Measurements from ENCODE around the gene SMPD2. TPM values are rescaled to one million over a fixed set of nuclear protein-coding genes. Genes with fewer than 3 reads are reported as not detected.

SMPD2 gene
- total and polyA plus RNA-seq, 9 of the 15 experiments (the other 6 are each of a cell fraction or from before 2014, with no cell fraction given) = 0.13 to 21.8 (median 18.3) TPM

- TF ChIP-seq E2F8 (IDR thresholded peaks at IDR 0.05; ENCODE audit: low read depth, partially characterized antibody) (no peak), CLOCK (CRISPR knock-in tag; IDR thresholded peaks at IDR 0.05; ENCODE audit: borderline replicate concordance) (no peak), NR0B1 (IDR thresholded peaks at IDR 0.05; ENCODE audit: partially characterized antibody) (no peak), NFIX (CRISPR knock-in tag; IDR thresholded peaks at IDR 0.05; ENCODE audit: low read depth) (no peak), NR3C1 (CRISPR knock-in tag; IDR thresholded peaks at IDR 0.05) (no peak), NRF1 (conservative IDR thresholded peaks at IDR 0.05 in 1 of 2, IDR thresholded peaks at IDR 0.05 in 1 of 2) (no peak), MAX (CRISPR knock-in tag; IDR thresholded peaks at IDR 0.05) (peak; percentile 24; the same call in 1 of the 2 replicates), ZEB2 (IDR thresholded peaks at IDR 0.05) (no peak), TAF15 (IDR thresholded peaks at IDR 0.05; ENCODE audit: low read depth, low read length) (no peak), MEF2D (tag; conservative IDR thresholded peaks at IDR 0.05; ENCODE audit: low read depth) (no peak), POLR2AphosphoS2 (IDR thresholded peaks at IDR 0.05; ENCODE audit: low read length) (0 out of 2 replicates have a peak, but pooled peaks have one; percentile 10), ZFP30 (CRISPR knock-in tag; IDR thresholded peaks at IDR 0.05; ENCODE audit: borderline replicate concordance) (no peak), RBFOX2 (IDR thresholded peaks at IDR 0.05; ENCODE audit: low read depth, low read length) (peak; percentile 42; the same call in 1 of the 2 replicates), POLR2G (IDR thresholded peaks at IDR 0.05; ENCODE audit: low read depth, low read length) (peak; percentile 64), THAP12 (CRISPR knock-in tag; IDR thresholded peaks at IDR 0.05) (no peak), STAT6 (CRISPR knock-in tag; IDR thresholded peaks at IDR 0.05) (no peak)
Measured at GRCh38 chr6:109447087-109447486, 6.6 kb downstream of the SMPD2 start (continued).
